ENCODE measurements around the gene SNTG2.
"Not testable (repeated sequence)": the region's sequence is repeated elsewhere in the genome, so short reads cannot be mapped to it uniquely, and the experiment has no call there.

Gene SNTG2

GRCh38 chr2:1192121-1192520 lies 241.5 kb downstream of the SNTG2 start:
- DNase-seq (ENCODE audit: low read depth), result no peak

- no peak for DNase-seq (ENCODE audit: low read depth)
Measured at GRCh38 chr2:1193801-1194200, 243.2 kb downstream of the SNTG2 start.

GRCh38 chr2:1203772-1204171 lies 253.1 kb downstream of the SNTG2 start:
- DNase-seq (ENCODE audit: low read depth), result no peak

- DNase-seq (ENCODE audit: low read depth), result no peak
Measured at GRCh38 chr2:1205853-1206252, 255.2 kb downstream of the SNTG2 start.

- DNase-seq (ENCODE audit: low read depth), result no peak
Measured at GRCh38 chr2:1207962-1208510, 257.4 kb downstream of the SNTG2 start.

GRCh38 chr2:1208522-1208921 lies 257.9 kb downstream of the SNTG2 start:
- DNase-seq (ENCODE audit: low read depth), result no peak

- no peak for DNase-seq (ENCODE audit: low read depth)
Measured at GRCh38 chr2:1209246-1209645, 258.6 kb downstream of the SNTG2 start.

GRCh38 chr2:1209761-1210160 lies 259.1 kb downstream of the SNTG2 start:
- DNase-seq (ENCODE audit: low read depth), result no peak

GRCh38 chr2:1210352-1210751 lies 259.7 kb downstream of the SNTG2 start:
- DNase-seq (ENCODE audit: low read depth), result no peak

GRCh38 chr2:1219901-1220573 lies 269.4 kb downstream of the SNTG2 start:
- DNase-seq (ENCODE audit: low read depth), result no peak

GRCh38 chr2:1222056-1222455 lies 271.4 kb downstream of the SNTG2 start:
- peak; percentile 1 for DNase-seq (ENCODE audit: low read depth)

GRCh38 chr2:1223791-1224190 lies 273.1 kb downstream of the SNTG2 start:
- DNase-seq (ENCODE audit: low read depth), result no peak

- no peak for DNase-seq (ENCODE audit: low read depth)
Measured at GRCh38 chr2:1224901-1225300, 274.3 kb downstream of the SNTG2 start.

GRCh38 chr2:1226766-1227165 lies 276.1 kb downstream of the SNTG2 start:
- DNase-seq (ENCODE audit: low read depth), result no peak

- DNase-seq (ENCODE audit: low read depth), result no peak
Measured at GRCh38 chr2:1227274-1227900, 276.7 kb downstream of the SNTG2 start.

- not testable (repeated sequence) for DNase-seq (ENCODE audit: low read depth)
Measured at GRCh38 chr2:1229596-1229995, 278.9 kb downstream of the SNTG2 start.

GRCh38 chr2:1230155-1230893 lies 279.7 kb downstream of the SNTG2 start:
- DNase-seq (ENCODE audit: low read depth), result no peak

GRCh38 chr2:1231466-1232063 lies 280.9 kb downstream of the SNTG2 start:
- no peak for DNase-seq (ENCODE audit: low read depth)

GRCh38 chr2:1233281-1233680 lies 282.6 kb downstream of the SNTG2 start:
- DNase-seq (ENCODE audit: low read depth), result no peak

GRCh38 chr2:1234731-1235308 lies 284.2 kb downstream of the SNTG2 start:
- DNase-seq (ENCODE audit: low read depth), result no peak

GRCh38 chr2:1235806-1236205 lies 285.2 kb downstream of the SNTG2 start:
- DNase-seq (ENCODE audit: low read depth), result no peak

- no peak for DNase-seq (ENCODE audit: low read depth)
Measured at GRCh38 chr2:1236606-1237005, 286.0 kb downstream of the SNTG2 start.
